Stimulated activated CD8-positive, alpha-beta memory T cell treated with anti-CD3 and anti-CD28 coated beads, Interleukin-7, amount 100 ng/mL, for 24 hours (primary cell): ENCODE measurements around the gene AREG.
"Not testable (repeated sequence)": the region's sequence is repeated elsewhere in the genome, so short reads cannot be mapped to it uniquely, and the experiment has no call there.

ENCODE experiments used
- DNase-seq: peaks from one replicate; pipeline ENCODE4 v3.0.0-alpha.2; 2020; ENCODE audit warnings: low read depth

Gene AREG

GRCh38 chr4:74444891-74445642 lies at the start of gene AREG:
TSS of gene AREG (plus strand) at chr4:74445136. CDS start at chr4:74445346, 210 bp downstream.
- peak; percentile 68 for DNase-seq

DNA sequence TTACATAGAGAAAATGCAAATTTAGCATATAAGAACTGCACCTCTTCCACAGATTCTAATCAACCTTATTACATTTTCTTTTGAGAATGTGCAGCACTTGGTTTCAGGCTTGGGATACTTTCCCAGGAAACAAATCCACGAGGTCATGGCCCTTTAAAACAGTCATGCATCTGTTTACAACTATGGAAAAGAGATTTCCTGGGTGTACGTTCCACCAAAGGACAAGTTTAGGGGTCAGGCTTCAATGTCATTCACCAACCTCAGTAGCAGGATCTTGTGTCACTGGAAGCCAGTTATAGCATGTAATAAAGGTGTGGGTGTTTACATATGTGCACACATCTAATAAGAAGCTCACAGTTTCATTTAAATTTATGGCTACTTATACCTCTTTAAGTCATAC lies 49.3 kb upstream of the AREG start:
- no peak for DNase-seq

- DNase-seq: no peak
These were observed 47.0 kb upstream of the AREG start for GRCh38 chr4:74397748-74398426.

- DNase-seq: not testable (repeated sequence)
These were observed 45.9 kb upstream of the AREG start for GRCh38 chr4:74398894-74399589.

DNA sequence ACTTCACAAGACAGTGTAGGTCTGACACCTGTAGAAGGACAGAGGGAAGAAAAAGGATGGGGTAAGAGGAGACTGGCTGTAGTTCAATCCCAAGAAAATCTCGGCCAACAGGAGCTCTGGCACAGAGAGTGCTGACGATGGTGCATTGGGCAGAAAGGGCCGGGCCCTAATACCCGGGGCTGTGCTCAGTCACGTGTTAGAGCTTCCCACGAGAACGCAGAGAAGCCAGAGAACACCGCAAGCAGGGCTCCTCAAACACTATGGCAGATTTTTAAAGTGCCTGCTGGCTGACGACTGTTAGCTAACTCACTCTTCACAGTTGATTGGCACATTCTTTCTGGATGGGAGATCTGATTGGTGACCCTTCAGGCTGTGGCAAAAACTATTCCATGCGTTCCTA lies 44.5 kb upstream of the AREG start:
- no peak for DNase-seq

GRCh38 chr4:74402692-74403456 lies 42.1 kb upstream of the AREG start:
- no peak for DNase-seq

DNA sequence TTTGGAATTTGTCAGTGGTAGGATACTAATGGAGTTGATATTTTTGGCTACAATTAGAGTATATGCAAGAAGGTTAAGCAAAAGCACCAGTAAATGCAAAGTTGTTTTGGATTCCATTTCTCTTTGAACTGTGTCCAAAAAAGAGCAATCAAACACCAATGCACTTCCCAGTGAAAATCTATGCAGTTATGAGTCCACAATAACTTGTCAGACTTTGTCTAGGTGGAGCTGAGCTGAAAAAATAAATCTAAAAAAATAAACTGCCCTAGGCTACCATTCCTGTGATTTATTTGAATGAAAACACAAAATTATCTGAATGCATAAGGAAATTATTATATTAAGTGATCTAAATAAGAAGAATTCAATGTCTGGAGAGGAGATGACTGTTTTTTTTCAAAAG lies 37.0 kb upstream of the AREG start:
- DNase-seq: no peak

- DNase-seq: no peak
These were observed 36.3 kb upstream of the AREG start for GRCh38 chr4:74408639-74409038.

- no peak for DNase-seq
These were observed 34.7 kb upstream of the AREG start for GRCh38 chr4:74410272-74410671.

DNA sequence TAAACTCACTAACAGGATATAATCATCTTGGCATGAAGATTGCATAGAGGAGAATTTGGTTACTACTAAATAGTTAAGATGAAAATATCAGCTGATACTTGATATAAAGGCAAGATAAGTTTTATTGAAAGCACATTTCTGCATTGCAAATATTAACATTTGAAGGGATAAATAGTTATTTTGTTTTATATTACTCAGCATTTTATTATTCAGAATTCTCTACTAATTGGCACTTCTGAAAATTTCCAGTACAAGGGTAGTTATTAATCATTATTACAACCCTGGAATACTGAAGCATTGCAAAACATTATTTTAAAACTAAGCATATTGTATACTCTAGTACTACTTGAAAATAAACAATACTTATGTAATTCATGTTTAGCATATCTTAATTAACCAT lies 32.7 kb upstream of the AREG start:
- no peak for DNase-seq

DNA sequence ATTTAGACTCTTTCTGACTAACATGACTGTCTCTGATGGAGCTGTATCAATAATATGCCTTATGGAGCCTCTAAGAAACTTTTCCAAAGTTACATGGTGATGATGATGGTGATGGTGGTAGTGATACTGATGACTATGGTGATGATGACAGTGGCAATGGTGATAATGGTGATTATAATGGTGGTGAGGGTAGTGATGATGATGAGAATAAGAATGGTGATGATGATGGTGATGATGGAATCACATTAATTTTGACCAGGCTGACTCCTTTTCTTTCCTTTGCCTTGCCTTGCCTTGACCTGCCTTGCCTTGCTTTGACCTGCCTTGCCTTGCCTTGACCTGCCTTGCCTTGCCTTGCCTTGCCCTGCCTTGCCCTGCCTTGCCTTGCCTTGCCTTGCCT lies 31.7 kb upstream of the AREG start:
- no peak for DNase-seq

DNA sequence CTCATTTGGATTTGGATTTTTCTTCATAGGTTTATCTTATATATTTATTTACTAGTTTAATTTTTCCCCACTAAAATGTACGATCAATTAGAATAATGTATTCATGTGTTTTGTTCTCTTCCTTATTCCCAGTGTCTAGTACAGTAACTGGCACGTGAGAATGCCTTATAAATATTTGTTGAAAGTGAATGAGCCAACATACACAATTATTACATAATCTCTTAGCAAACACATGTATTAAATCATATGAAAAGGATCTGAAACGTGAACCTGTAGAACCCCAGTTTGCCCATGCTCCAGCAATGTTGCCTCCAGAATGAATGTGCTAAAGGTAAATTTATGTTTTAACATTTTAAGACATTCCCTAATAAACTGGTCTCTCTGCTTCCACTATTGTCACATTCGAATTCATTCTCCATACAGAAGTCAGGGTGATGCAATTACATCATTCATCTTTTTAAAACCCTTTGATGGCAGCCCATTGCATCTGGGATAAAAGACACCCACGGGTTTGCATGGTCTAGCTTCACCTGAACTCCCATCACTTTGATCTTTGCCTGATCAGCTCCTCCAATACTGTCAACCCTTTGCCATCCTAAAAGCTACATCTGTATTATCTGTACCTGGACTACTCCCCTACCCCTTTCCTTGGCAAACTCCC lies 30.7 kb upstream of the AREG start:
- no peak for DNase-seq

DNA sequence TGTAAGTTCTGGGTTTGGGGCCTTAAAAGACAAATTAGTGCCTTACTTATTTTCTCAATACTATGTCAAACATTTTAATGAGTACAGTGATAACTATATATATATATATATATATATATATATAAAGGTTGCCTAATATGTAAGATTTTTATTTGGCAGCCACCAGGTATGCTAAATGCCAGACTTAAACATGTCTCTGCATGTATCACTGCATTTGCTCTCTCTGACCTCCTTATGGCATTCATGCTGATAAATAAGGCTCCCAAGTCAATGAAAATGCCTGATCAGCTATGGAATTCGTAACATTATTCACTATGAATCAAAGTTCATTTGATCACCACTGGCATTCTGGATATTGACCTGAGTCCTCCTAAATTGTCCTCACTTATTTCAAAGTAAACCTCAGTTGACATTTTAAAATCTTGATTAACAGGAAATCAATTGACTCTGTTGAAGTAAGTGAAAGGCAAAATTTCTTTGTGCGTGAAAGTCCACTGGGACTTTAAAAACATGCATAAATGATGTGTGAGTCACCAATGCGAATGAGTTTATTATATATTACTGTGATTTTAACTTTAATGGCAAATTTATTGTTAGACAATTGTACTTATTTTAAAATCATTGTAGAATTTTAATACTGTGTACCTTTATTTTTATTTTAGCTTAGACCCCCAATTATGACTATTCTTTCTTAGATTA lies 29.2 kb upstream of the AREG start:
- DNase-seq: no peak

GRCh38 chr4:74418063-74418670 lies 26.8 kb upstream of the AREG start:
- no peak for DNase-seq

DNA sequence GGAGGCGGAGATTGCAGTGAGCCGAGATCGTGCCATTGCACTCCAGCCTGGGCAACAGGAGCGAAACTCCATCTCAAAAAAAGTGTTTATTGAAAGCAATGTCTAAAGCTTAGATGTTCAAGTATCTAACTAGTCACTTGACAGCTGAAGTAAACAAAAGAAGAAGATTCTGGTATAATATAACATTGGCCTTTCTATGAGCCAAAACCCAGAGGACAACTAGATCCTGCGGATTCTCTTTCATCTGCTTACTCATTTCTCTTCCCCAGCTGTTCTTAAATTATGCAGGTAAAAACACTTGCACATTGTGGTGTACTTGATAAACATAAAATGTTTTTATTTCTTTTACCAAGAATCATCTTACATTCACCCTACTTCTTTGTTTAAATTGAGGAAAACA lies 24.1 kb upstream of the AREG start:
- DNase-seq: no peak

DNA sequence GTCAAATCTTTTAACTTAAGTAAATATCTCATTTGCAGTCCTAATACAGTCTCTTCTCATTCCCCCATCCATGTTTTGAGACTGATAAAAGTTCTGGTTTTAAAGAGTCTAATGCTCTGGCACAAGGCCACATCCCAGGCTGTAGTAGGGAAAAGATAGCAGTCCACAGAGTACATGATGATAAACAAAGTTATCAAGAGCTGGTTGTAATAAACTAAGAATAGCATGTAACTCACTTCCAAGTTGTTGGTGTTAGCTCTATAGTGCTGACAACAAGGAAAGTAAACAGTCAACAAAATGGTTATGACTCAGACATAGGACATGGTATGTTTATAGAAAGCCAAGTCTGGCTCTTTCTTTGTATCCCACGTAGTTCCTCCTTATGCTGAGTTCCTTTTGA lies 21.8 kb upstream of the AREG start:
- DNase-seq: no peak

GRCh38 chr4:74424111-74424510 lies 20.8 kb upstream of the AREG start:
- DNase-seq: no peak

- no peak for DNase-seq
These were observed 18.8 kb upstream of the AREG start for GRCh38 chr4:74426101-74426500.

GRCh38 chr4:74428276-74428675 lies 16.7 kb upstream of the AREG start:
- no peak for DNase-seq

GRCh38 chr4:74431113-74431826 lies 13.7 kb upstream of the AREG start:
- DNase-seq: no peak
